OCI-LY7 (cell line): ENCODE data around the gene RBBP6. TPM values are rescaled to one million over a fixed set of nuclear protein-coding genes. Genes with fewer than 3 reads are reported as not detected.

Experiments used
- BruUV-seq: library from RNA; stranded (reverse); fragments of 400-500 nt; replicated peaks from 2 replicates; lab custom pipeline; 2021; lab: Mats Ljungman, UMichigan
- CTCF ChIA-PET: fragments of 300-600 bp; sonication (Branson Sonifier 250); formaldehyde crosslinking; loops from one replicate; lab custom pipeline; 2022; ENCODE audit warnings: antibody characterized with exemption; ENCODE audit not compliant: unreplicated experiment; lab: Charles Lee
- POLR2A ChIA-PET: fragments of 300-600 bp; sonication (Branson Sonifier 250); formaldehyde crosslinking; loops from one replicate; lab custom pipeline; 2022; ENCODE audit warnings: antibody characterized with exemption; lab: Charles Lee
- DNase-seq: peaks from one replicate; pipeline ENCODE4 v3.0.0-alpha.2; 2015; ENCODE audit warnings: low spot score
- H2AFZ ChIP-seq: fragments of 200-600 bp; sonication (generic), shearing (Covaris generic); 2 replicates; pipeline ENCODE4 v1.6.1; 2014; ENCODE audit warnings: mild to moderate bottlenecking, antibody characterized with exemption, low read length, moderate library complexity
- H3K27ac ChIP-seq: fragments of 200-600 bp; sonication (generic); 2 replicates; pipeline ENCODE4 v1.5.1; 2014; ENCODE audit warnings: mixed run types, low read depth, mild to moderate bottlenecking, moderate library complexity, low read length, inconsistent platforms; ENCODE audit not compliant: poor library complexity, severe bottlenecking
- H3K36me3 ChIP-seq: fragments of 200-600 bp; sonication (generic); 2 replicates; pipeline ENCODE4 v1.6.1; 2014; ENCODE audit warnings: mild to moderate bottlenecking, antibody characterized with exemption, low read length, moderate library complexity, mixed read lengths; ENCODE audit not compliant: insufficient read depth
- H3K4me1 ChIP-seq: fragments of 200-600 bp; sonication (generic); 2 replicates; pipeline ENCODE4 v1.5.1; 2014; ENCODE audit warnings: mild to moderate bottlenecking, low read length; ENCODE audit not compliant: insufficient read depth, poor library complexity, severe bottlenecking
- H3K4me2 ChIP-seq: fragments of 200-600 bp; sonication (generic); 2 replicates; pipeline ENCODE4 v1.6.1; 2014; ENCODE audit warnings: mild to moderate bottlenecking, low read length
- H3K4me3 ChIP-seq: fragments of 200-600 bp; sonication (generic); 2 replicates; pipeline ENCODE4 v1.5.1; 2014; ENCODE audit warnings: mild to moderate bottlenecking, low read depth, low read length; ENCODE audit not compliant: poor library complexity, severe bottlenecking
- H3K79me2 ChIP-seq: fragments of 200-600 bp; sonication (generic); 2 replicates; pipeline ENCODE4 v1.6.1; 2016; ENCODE audit warnings: low read depth, mild to moderate bottlenecking, low read length, moderate library complexity, mixed read lengths; ENCODE audit not compliant: insufficient read depth
- H3K9me2 ChIP-seq: fragments of 200-600 bp; sonication (generic); 2 replicates; pipeline ENCODE4 v1.6.1; 2016; ENCODE audit warnings: mild to moderate bottlenecking, low read length, mixed read lengths; ENCODE audit not compliant: insufficient read depth
- H3K9me3 ChIP-seq: fragments of 200-600 bp; sonication (generic); 2 replicates; pipeline ENCODE4 v1.6.1; 2014; ENCODE audit warnings: mild to moderate bottlenecking, mixed run types, low read length, mixed read lengths
- H4K20me1 ChIP-seq: fragments of 200-600 bp; sonication (generic); 2 replicates; pipeline ENCODE4 v1.6.1; 2014; ENCODE audit warnings: mild to moderate bottlenecking, antibody characterized with exemption, low read length, moderate library complexity, mixed read lengths; ENCODE audit not compliant: insufficient read depth
- CTCF ChIP-seq: fragments of 200-600 bp; sonication (generic); conservative IDR thresholded peaks from 2 replicates; pipeline ENCODE4 v1.5.1; 2014; ENCODE audit warnings: mild to moderate bottlenecking, antibody characterized with exemption, low read length, moderate library complexity, mixed read lengths
- EZH2phosphoT487 ChIP-seq: fragments of 200-600 bp; sonication (generic); IDR thresholded peaks from 2 replicates; pipeline ENCODE4 v1.6.1; 2018; ENCODE audit warnings: low read depth, borderline replicate concordance, mild to moderate bottlenecking, mixed run types, antibody characterized with exemption, low read length, moderate library complexity, mixed read lengths
- intact Hi-C: fragments of 100-400 bp; cut with micrococcal nuclease; formaldehyde crosslinking; loops from one replicate; pipeline ENCODE4 v1.10.0; 2022; ENCODE audit not compliant: unreplicated experiment
- total RNA-seq, 2 experiments: library from RNA; depleted of rRNA in 1 of 2; stranded (reverse); fragments of >200 nt in 1 of 2; shearing (Covaris generic) in 1 of 2; gene quantifications; 2 replicates each; pipeline ENCODE4 v1.2.3, GENCODE V29; 2014 to 2022

The RBBP6 gene
- total RNA-seq, 2 experiments from 2014 or later = 41.2 to 83.0 TPM

DNA sequence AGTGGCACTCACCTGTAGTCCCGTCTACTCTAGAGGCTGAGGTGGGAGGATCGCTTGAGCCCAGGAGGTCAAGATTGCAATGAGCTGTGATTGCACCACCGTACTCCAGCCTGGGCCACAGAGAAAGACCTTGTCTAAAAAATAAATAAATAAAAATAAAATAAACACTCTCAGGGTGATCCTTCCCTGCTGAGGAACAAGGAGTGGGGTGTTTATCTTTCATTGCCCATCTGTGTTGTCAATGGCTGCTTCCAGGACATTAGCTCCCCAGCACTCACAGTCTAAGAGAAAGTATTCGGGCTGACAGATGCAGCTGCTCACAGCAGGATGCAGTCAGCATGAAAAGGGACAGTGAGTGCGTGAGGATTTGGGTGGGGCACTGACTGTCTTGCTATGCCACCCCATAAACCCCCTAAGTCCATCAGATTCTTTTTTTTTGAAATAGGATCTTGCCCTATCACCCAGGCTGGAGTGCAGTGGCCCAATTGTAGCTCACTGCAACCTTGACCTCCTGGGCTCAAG is 31.3 kb upstream of the RBBP6 start:
- Histone ChIP-seq H3K4me3 (no peak overlapping the region), H3K9me2 (no peaks in the 10 kb centered on the region), H3K4me1 (no peaks in the 10 kb centered on the region), H3K36me3 (no peaks in the 10 kb centered on the region), H3K9me3 (no peaks in the 10 kb centered on the region), H2AFZ (no peak overlapping the region), H3K27ac (no peak overlapping the region), H3K79me2 (no peaks in the 10 kb centered on the region), H4K20me1 (no peaks in the 10 kb centered on the region), H3K4me2 (no peak overlapping the region)
- no TSS peak for BruUV-seq
- intact Hi-C loops = loop anchor here (10.0 kb wide), 1 partner anchor 253 kb away; the partner anchor contains the start of gene CACNG3
- POLR2A ChIA-PET = no interaction called here
- no peak for TF ChIP-seq EZH2phosphoT487
- no peak for TF ChIP-seq CTCF
- DNase-seq = no peak
- CTCF ChIA-PET = no interaction called here

DNA sequence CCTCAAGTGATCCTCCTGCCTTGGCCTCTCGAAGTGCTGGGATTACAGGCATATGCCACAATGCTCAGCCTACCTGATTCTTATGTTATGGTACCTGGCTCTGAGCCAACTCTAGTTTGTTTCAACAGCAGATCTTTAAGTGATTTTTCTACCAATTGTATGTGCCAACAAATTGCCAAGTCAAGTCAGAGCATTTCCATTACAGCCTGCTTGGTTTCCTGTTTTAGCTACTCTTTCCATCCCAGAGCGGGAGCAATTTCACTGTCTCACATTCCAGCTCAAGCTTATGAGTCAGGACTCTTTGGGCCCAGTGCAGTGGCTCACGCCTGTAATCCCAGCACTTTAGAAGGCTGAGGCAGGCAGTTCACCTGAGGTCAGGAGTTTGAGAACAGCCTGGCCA is 30.8 kb upstream of the RBBP6 start:
- TF ChIP-seq EZH2phosphoT487 (no peak), CTCF (no peak)
- H3K4me3 ChIP-seq = no peak overlapping the region
- no peak for DNase-seq
- H3K4me2 ChIP-seq = no peak overlapping the region
- no peaks in the 10 kb centered on the region for H3K36me3 ChIP-seq
- H3K4me1 ChIP-seq = no peaks in the 10 kb centered on the region
- H3K79me2 ChIP-seq = no peaks in the 10 kb centered on the region
- H3K9me2 ChIP-seq = no peaks in the 10 kb centered on the region
- POLR2A ChIA-PET = interaction anchor here (0.7 kb wide), 1 partner anchor 407 kb away, joined by 4 read pairs; no protein-coding TSS in a partner anchor
- intact Hi-C loops = loop anchor here (10.0 kb wide), 1 partner anchor 254 kb away; the partner anchor contains the start of gene CACNG3
- no peak overlapping the region for H3K27ac ChIP-seq
- H2AFZ ChIP-seq = no peak overlapping the region
- CTCF ChIA-PET = no interaction called here
- BruUV-seq = no TSS peak
- H3K9me3 ChIP-seq = no peaks in the 10 kb centered on the region
- H4K20me1 ChIP-seq = no peaks in the 10 kb centered on the region

DNA sequence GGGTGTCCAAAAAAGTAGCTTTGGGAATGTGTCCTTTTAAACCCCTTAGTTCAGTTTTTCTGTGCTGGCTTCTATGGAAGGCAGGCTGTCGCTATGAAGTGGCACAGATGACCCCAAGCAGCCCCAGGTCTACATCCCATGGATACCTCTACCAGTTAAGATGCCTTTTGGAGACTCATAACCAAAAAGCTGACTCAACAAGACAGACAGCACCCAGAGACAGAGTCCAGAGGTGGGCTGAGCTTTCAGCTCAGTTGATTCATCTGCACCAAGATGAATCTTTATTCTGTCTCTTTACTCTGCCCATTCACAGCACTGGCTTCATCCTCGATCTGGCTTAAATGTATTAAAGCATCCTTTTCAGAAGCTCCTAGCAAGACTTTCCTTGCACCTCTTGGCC is 29.8 kb upstream of the RBBP6 start:
- BruUV-seq = no TSS peak

More for the DNA sequence above, 29.8 kb upstream of the RBBP6 start:
- Histone ChIP-seq H3K9me3 (no peaks in the 10 kb centered on the region), H3K4me1 (no peaks in the 10 kb centered on the region), H3K4me2 (no peak overlapping the region), H3K9me2 (no peaks in the 10 kb centered on the region), H3K36me3 (no peaks in the 10 kb centered on the region), H3K79me2 (no peaks in the 10 kb centered on the region), H3K4me3 (no peak overlapping the region), H3K27ac (no peak overlapping the region), H4K20me1 (no peaks in the 10 kb centered on the region), H2AFZ (no peak overlapping the region)
- CTCF ChIA-PET = no interaction called here
- POLR2A ChIA-PET = no interaction called here
- no peak for DNase-seq
- no peak for TF ChIP-seq CTCF
- no peak for TF ChIP-seq EZH2phosphoT487
- intact Hi-C loops = loop anchor here (10.0 kb wide), 1 partner anchor 255 kb away; the partner anchor contains the start of gene CACNG3
